HepG2 (cell line): ENCODE results near the gene TBC1D14.

Experiments
- BHLHE40 ChIP-seq: IDR thresholded peaks from 2 replicates; pipeline ENCODE4 v1.6.1; 2011; ENCODE audit warnings: low read length, improper control_type of control experiment
- NBN ChIP-seq: fragments of 450-650 bp; conservative IDR thresholded peaks from 2 replicates; pipeline ENCODE4 v1.6.1; 2017
- NCOA5 ChIP-seq: sonication (generic); formaldehyde crosslinking; IDR thresholded peaks from 2 replicates; pipeline ENCODE4 v1.4.0; 2020; ENCODE audit warnings: missing genetic modification reagents
- POLR2A ChIP-seq, 2 experiments: IDR thresholded peaks; 2 replicates each; pipeline ENCODE4 v1.6.1; 2011; ENCODE audit warnings: low read depth in 2 of 2, low read length in 2 of 2, mild to moderate bottlenecking in 1 of 2, moderate library complexity in 1 of 2; ENCODE audit not compliant: insufficient read depth in 1 of 2
- ZNF160 ChIP-seq: sonication (generic); formaldehyde crosslinking; IDR thresholded peaks from 2 replicates; pipeline ENCODE4 v1.8.0; 2022; ENCODE audit warnings: mild to moderate bottlenecking, inconsistent platforms, missing genetic modification reagents
- TF ChIP-seq, protein P1 (sequence below): sonication (generic); formaldehyde crosslinking; IDR thresholded peaks from 2 replicates; pipeline ENCODE4 v1.4.0; 2020; ENCODE audit warnings: missing genetic modification reagents
- TF ChIP-seq, protein P2 (sequence below), 2 experiments: IDR thresholded peaks; 2 replicates each; pipeline ENCODE4 v1.6.1; 2011 to 2012; ENCODE audit warnings: low read length in 2 of 2, borderline replicate concordance in 1 of 2, low read depth in 1 of 2, mild to moderate bottlenecking in 1 of 2, moderate library complexity in 1 of 2

DNA sequence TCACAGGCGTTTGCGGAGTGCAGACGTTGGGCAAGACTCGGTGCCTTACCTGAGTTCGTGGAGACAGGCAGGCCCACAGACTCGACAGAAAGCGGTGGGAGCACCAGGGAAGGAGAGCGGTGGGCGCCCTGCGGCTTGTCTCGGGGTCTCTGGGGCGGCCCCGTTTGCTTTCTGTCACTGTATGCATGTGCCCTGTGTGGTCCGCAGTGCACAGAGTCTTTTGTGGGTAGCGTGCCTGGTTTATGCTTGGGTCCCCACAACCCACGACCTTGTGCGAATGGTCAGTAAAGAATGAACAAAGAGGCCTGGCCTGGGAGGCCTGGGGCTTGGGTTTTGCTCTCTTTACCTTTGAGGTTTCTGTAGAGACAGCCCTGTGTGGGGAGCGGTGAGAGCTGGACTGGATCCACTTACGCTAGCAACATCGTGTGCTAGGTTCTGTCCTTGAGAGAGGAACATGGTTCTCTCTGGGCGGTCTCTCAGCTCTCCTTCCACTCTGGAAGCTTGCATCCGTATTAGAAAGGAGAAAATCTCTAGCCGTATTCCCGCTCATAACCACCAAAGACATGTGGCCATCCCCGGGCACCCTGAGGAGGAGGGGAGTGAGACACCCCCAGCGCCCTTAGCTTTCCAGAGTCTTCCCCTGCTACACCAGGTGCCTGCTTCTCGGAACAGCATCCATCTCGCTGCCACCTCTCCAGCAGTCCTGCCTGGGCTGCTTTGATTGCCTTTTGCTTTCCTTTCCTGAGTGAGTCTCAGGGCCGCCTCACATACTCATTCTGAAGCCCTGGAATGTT lies 134.7 kb downstream of the TBC1D14 start:
- TF ChIP-seq, protein P1, sequence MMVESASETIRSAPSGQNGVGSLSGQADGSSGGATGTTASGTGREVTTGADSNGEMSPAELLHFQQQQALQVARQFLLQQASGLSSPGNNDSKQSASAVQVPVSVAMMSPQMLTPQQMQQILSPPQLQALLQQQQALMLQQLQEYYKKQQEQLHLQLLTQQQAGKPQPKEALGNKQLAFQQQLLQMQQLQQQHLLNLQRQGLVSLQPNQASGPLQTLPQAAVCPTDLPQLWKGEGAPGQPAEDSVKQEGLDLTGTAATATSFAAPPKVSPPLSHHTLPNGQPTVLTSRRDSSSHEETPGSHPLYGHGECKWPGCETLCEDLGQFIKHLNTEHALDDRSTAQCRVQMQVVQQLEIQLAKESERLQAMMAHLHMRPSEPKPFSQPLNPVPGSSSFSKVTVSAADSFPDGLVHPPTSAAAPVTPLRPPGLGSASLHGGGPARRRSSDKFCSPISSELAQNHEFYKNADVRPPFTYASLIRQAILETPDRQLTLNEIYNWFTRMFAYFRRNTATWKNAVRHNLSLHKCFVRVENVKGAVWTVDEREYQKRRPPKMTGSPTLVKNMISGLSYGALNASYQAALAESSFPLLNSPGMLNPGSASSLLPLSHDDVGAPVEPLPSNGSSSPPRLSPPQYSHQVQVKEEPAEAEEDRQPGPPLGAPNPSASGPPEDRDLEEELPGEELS: no peak
- TF ChIP-seq POLR2A (IDR thresholded peaks at IDR 0.05; ENCODE audit: insufficient read depth in 1 of 2, low read depth in 2 of 2, low read length in 2 of 2): no peak
- no peak for TF ChIP-seq BHLHE40
- TF ChIP-seq, protein P2, sequence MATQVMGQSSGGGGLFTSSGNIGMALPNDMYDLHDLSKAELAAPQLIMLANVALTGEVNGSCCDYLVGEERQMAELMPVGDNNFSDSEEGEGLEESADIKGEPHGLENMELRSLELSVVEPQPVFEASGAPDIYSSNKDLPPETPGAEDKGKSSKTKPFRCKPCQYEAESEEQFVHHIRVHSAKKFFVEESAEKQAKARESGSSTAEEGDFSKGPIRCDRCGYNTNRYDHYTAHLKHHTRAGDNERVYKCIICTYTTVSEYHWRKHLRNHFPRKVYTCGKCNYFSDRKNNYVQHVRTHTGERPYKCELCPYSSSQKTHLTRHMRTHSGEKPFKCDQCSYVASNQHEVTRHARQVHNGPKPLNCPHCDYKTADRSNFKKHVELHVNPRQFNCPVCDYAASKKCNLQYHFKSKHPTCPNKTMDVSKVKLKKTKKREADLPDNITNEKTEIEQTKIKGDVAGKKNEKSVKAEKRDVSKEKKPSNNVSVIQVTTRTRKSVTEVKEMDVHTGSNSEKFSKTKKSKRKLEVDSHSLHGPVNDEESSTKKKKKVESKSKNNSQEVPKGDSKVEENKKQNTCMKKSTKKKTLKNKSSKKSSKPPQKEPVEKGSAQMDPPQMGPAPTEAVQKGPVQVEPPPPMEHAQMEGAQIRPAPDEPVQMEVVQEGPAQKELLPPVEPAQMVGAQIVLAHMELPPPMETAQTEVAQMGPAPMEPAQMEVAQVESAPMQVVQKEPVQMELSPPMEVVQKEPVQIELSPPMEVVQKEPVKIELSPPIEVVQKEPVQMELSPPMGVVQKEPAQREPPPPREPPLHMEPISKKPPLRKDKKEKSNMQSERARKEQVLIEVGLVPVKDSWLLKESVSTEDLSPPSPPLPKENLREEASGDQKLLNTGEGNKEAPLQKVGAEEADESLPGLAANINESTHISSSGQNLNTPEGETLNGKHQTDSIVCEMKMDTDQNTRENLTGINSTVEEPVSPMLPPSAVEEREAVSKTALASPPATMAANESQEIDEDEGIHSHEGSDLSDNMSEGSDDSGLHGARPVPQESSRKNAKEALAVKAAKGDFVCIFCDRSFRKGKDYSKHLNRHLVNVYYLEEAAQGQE (IDR thresholded peaks at IDR 0.05; ENCODE audit: borderline replicate concordance in 1 of 2, low read depth in 1 of 2, low read length in 2 of 2): no peak
- TF ChIP-seq ZNF160 (CRISPR knock-in tag): no peak
- TF ChIP-seq NCOA5 (CRISPR knock-in tag): no peak
- no peak for TF ChIP-seq NBN
